B cell (primary cell): Measurements from ENCODE around the gene SCRN2. TPM values are rescaled to one million over a fixed set of nuclear protein-coding genes. Genes with fewer than 3 reads are reported as not detected.

Experiments
- ATAC-seq: fragments of 200-7000 bp; cut with Tn5 transposase; one replicate; pipeline ENCODE4 v1.10.0; 2021; ENCODE audit warnings: low read depth, mild to moderate bottlenecking, moderate number of reproducible peaks, moderate library complexity
- CTCF ChIA-PET: fragments of 350-600 bp; sonication (Branson Sonifier 250); formaldehyde crosslinking; loops from one replicate; lab custom pipeline; 2021; ENCODE audit warnings: antibody characterized with exemption, inconsistent platforms; lab: Charles Lee
- POLR2A ChIA-PET: fragments of 350-600 bp; sonication (Branson Sonifier 250); formaldehyde crosslinking; loops from one replicate; lab custom pipeline; 2021; ENCODE audit warnings: antibody characterized with exemption; lab: Charles Lee
- DNase-seq: peaks from one replicate; pipeline ENCODE4 v3.0.0; 2013
- H2AFZ ChIP-seq: 2 replicates; pipeline ENCODE4 v1.6.1; 2012; ENCODE audit warnings: mild to moderate bottlenecking, low read depth, low read length; ENCODE audit not compliant: insufficient read depth, poor library complexity, severe bottlenecking
- H3K27ac ChIP-seq, 2 donors: 1 replicate in 1 of 2; 2 replicates in 1 of 2; pipeline ENCODE4 v1.5.1; 2012 to 2013; ENCODE audit warnings: low read length in 2 of 2, mild to moderate bottlenecking in 2 of 2, moderate library complexity in 1 of 2
- H3K27me3 ChIP-seq, 4 experiments: fragments of 200-600 bp in 1 of 4; sonication (generic) in 1 of 4; replicated peaks in 1 of 4; 1 replicate in 2 of 4; 2 replicates in 2 of 4; pipeline versions ENCODE4 v1.6.1 to v1.7.0; 2013 to 2016; ENCODE audit warnings: low read length in 3 of 4, mild to moderate bottlenecking in 2 of 4, mixed read lengths in 1 of 4, moderate library complexity in 1 of 4; ENCODE audit not compliant: insufficient read depth in 4 of 4, control insufficient read depth in 3 of 4; ENCODE audit errors: control extremely low read depth in 1 of 4
- H3K36me3 ChIP-seq, 2 experiments: replicated peaks in 1 of 2; 1 replicate in 1 of 2; 2 replicates in 1 of 2; pipeline versions ENCODE4 v1.6.1 to v1.7.1; 2013; ENCODE audit warnings: low read length in 1 of 2; ENCODE audit not compliant: insufficient read depth in 2 of 2, control insufficient read depth in 1 of 2; ENCODE audit errors: control extremely low read depth in 1 of 2, extremely low read depth in 1 of 2
- H3K4me1 ChIP-seq, 2 donors: fragments of 200-600 bp in 1 of 2; sonication (generic) in 1 of 2; 1 replicate in 1 of 2; 2 replicates in 1 of 2; pipeline versions ENCODE4 v1.5.1 to v1.6.1; 2013 to 2017; ENCODE audit warnings: low read length in 2 of 2; ENCODE audit not compliant: control insufficient read depth in 2 of 2, insufficient read depth in 2 of 2
- H3K4me2 ChIP-seq: replicated peaks from 2 replicates; pipeline ENCODE3; 2012; ENCODE audit warnings: mild to moderate bottlenecking, low read depth, low read length; ENCODE audit not compliant: poor library complexity, severe bottlenecking
- H3K4me3 ChIP-seq, 5 experiments: fragments of 200-600 bp in 1 of 5; sonication (generic) in 1 of 5; 1 replicate in 3 of 5; 2 replicates in 2 of 5; pipeline versions ENCODE4 v1.5.1 to v1.7.0; 2011 to 2016; ENCODE audit warnings: low read length in 4 of 5, mild to moderate bottlenecking in 4 of 5, low read depth in 2 of 5, control low read depth in 1 of 5, moderate library complexity in 1 of 5; ENCODE audit not compliant: insufficient read depth in 1 of 5; ENCODE audit errors: control extremely low read depth in 1 of 5, extremely low read depth in 1 of 5
- H3K79me2 ChIP-seq: fragments of 200-600 bp; sonication (generic); one replicate; pipeline ENCODE4 v1.6.0; 2016; ENCODE audit warnings: low read length; ENCODE audit not compliant: control insufficient read depth, insufficient read depth
- H3K9ac ChIP-seq: fragments of 200-600 bp; sonication (generic); 2 replicates; pipeline ENCODE4 v1.6.1; 2017; ENCODE audit warnings: mild to moderate bottlenecking, low read length, moderate library complexity
- H3K9me3 ChIP-seq, 3 donors: one replicate each; pipeline versions ENCODE4 v1.6.1 to v1.7.1; 2013; ENCODE audit warnings: low read length in 2 of 3; ENCODE audit not compliant: control insufficient read depth in 2 of 3, insufficient read depth in 1 of 3; ENCODE audit errors: control extremely low read depth in 1 of 3
- H4K20me1 ChIP-seq: 2 replicates; pipeline ENCODE4 v1.6.0; 2012; ENCODE audit warnings: mild to moderate bottlenecking, low read length; ENCODE audit not compliant: insufficient read depth, control insufficient read depth, poor library complexity, severe bottlenecking
- H3K27ac Mint-ChIP-seq: one replicate; pipeline ENCODE4 v1.8.0; 2021; ENCODE audit warnings: mixed read lengths
- H3K27me3 Mint-ChIP-seq: one replicate; pipeline ENCODE4 v1.8.0; 2021; ENCODE audit warnings: mixed read lengths
- H3K4me1 Mint-ChIP-seq: one replicate; pipeline ENCODE4 v1.8.0; 2021; ENCODE audit warnings: mixed read lengths
- H3K4me3 Mint-ChIP-seq: one replicate; pipeline ENCODE4 v1.8.0; 2021; ENCODE audit warnings: mixed read lengths
- H3K9me3 Mint-ChIP-seq: one replicate; pipeline ENCODE4 v1.8.0; 2022; ENCODE audit warnings: mixed read lengths; ENCODE audit not compliant: insufficient read depth
- EZH2 ChIP-seq: IDR thresholded peaks from 2 replicates; pipeline ENCODE4 v1.6.1; 2012; ENCODE audit warnings: borderline replicate concordance, low read depth, mild to moderate bottlenecking, moderate library complexity, low read length; ENCODE audit not compliant: insufficient read depth, poor library complexity, severe bottlenecking
- WGBS: methylation state at CpG from one replicate; pipeline ENCODE4 v1.1.5; 2013; ENCODE audit warnings: missing lambda C conversion rate; ENCODE audit not compliant: insufficient coverage; 5-methylcytosine and 5-hydroxymethylcytosine counted together
- intact Hi-C: fragments of 100-400 bp; cut with micrococcal nuclease; formaldehyde crosslinking; loops from one replicate; pipeline ENCODE4 v1.10.0; 2022
- polyA plus RNA-seq: library from polyadenylated mRNA; depleted of rRNA; stranded (reverse); fragments of >200 nt; gene quantifications from 2 replicates; pipeline ENCODE4 v1.2.3, GENCODE V29; 2012
- total RNA-seq, 2 donors: library from RNA; stranded (reverse); fragments of 120-200 nt in 1 of 2; gene quantifications; 1 replicate in 1 of 2; 2 replicates in 1 of 2; pipeline versions ENCODE4 v1.2.3 to v1.2.4, GENCODE V29; 2013 to 2022
- TF ChIP-seq, protein P1 (sequence below): fragments of 200-600 bp; IDR thresholded peaks from one replicate; pipeline ENCODE4 v1.8.0; 2022; ENCODE audit warnings: antibody characterized with exemption, mild to moderate bottlenecking

The SCRN2 gene
- total and polyA plus RNA-seq, 2 donors (not counting 1 experiment from before 2014, with no cell fraction given) = 47.8 to 71.9 TPM

DNA sequence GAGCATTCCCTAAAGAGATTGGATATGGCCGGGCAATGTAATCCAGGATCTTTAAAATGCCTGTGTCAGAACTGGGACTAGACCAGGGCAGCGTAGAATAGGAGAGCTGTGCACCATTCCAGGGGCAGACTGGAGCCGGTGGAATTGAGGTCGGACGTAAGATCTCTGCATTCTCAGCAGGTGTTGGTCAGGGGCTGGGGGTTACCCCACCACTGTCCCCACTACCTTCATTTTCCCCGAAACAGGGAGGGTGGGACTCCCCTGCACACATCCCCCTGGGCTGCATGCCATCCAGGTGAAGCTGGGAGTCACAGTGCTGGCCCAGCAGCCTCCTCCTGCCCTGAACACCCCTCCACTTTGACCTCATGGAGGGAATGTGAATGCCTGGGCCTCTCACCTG is 37.3 kb downstream of the SCRN2 start:
- Histone ChIP-seq H3K36me3 (peaks cover 0 to 13% of the 10 kb centered on the region in 2 experiments), H3K27ac (no peak overlapping the region), H3K9me3 (no peaks in the 10 kb centered on the region), H3K27me3 (peaks cover 0 to 4% (median 0%) of the 10 kb centered on the region in 4 experiments), H2AFZ (no peak overlapping the region), H3K4me1 (no peaks in the 10 kb centered on the region), H3K4me3 (no peak overlapping the region), H3K79me2 (no peaks in the 10 kb centered on the region), H4K20me1 (no peaks in the 10 kb centered on the region), H3K4me2 (no peak overlapping the region), H3K9ac (no peak overlapping the region)
- intact Hi-C loops = loop anchor here (2.0 to 10.0 kb wide), 2 partner anchors 27 to 109 kb away; partner anchors contain the start of gene TBKBP1
- ATAC-seq = no peak
- TF ChIP-seq EZH2 = no peak
- TF ChIP-seq, protein P1, sequence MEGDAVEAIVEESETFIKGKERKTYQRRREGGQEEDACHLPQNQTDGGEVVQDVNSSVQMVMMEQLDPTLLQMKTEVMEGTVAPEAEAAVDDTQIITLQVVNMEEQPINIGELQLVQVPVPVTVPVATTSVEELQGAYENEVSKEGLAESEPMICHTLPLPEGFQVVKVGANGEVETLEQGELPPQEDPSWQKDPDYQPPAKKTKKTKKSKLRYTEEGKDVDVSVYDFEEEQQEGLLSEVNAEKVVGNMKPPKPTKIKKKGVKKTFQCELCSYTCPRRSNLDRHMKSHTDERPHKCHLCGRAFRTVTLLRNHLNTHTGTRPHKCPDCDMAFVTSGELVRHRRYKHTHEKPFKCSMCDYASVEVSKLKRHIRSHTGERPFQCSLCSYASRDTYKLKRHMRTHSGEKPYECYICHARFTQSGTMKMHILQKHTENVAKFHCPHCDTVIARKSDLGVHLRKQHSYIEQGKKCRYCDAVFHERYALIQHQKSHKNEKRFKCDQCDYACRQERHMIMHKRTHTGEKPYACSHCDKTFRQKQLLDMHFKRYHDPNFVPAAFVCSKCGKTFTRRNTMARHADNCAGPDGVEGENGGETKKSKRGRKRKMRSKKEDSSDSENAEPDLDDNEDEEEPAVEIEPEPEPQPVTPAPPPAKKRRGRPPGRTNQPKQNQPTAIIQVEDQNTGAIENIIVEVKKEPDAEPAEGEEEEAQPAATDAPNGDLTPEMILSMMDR = no peak
- Mint-ChIP-seq H3K27ac (no peak overlapping the region), H3K27me3 (no peaks in the 10 kb centered on the region), H3K4me1 (peaks cover 1% of the 10 kb centered on the region), H3K4me3 (no peak overlapping the region), H3K9me3 (no peaks in the 10 kb centered on the region)
- CTCF ChIA-PET = interaction anchor here (0.5 to 2.8 kb wide), 6 partner anchors 23 to 166 kb away, joined by 3 to 14 read pairs (median 4); no protein-coding TSS in a partner anchor
- DNase-seq = no peak
- WGBS = 87% methylated on average over 6 of the region's 6 CpGs
- POLR2A ChIA-PET = no interaction called here

DNA sequence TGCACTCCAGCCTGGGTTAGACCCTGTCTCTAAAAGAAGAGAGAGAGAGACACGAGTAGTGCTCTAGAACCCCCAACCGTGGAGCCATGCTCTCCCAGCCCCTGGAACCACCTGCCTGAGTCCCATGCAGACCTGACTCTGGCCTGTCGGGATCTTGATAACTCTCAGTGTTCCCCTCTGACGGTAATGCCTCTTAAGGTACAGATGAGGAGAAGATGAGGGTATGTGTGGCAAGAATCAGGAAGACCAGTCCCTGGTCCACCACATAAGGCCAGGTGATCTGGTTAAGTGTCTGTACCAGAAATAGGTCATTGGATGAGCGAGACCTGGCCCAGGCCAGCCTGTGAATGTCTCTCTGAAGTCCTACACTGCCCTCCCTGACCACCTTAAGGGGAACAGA is 37.9 kb downstream of the SCRN2 start:
- H3K27ac ChIP-seq = no peak overlapping the region
- WGBS = 50% methylated on average over 1 of the region's 5 CpGs
- H3K36me3 ChIP-seq = peaks cover 0 to 8% of the 10 kb centered on the region in 2 experiments
- H3K27ac Mint-ChIP-seq = no peak overlapping the region
- no peaks in the 10 kb centered on the region for H3K4me1 ChIP-seq
- H3K27me3 Mint-ChIP-seq = no peaks in the 10 kb centered on the region
- no peak overlapping the region for H3K4me2 ChIP-seq
- no peak overlapping the region for H2AFZ ChIP-seq
- intact Hi-C loops = loop anchor here (2.0 to 10.0 kb wide), 2 partner anchors 26 to 108 kb away; partner anchors contain the start of gene TBKBP1
- TF ChIP-seq, protein P1 = no peak
- no peak for TF ChIP-seq EZH2
- POLR2A ChIA-PET = no interaction called here
- H3K9ac ChIP-seq = no peak overlapping the region
- CTCF ChIA-PET = interaction anchor here (1.1 to 2.8 kb wide), 4 partner anchors 19 to 139 kb away, joined by 3 to 14 read pairs (median 6); no protein-coding TSS in a partner anchor
- no peaks in the 10 kb centered on the region for H3K9me3 Mint-ChIP-seq
- H3K4me3 ChIP-seq = no peak overlapping the region
- H3K4me1 Mint-ChIP-seq = peaks cover 1% of the 10 kb centered on the region
- DNase-seq (no peak), ATAC-seq (no peak)
- H4K20me1 ChIP-seq = no peaks in the 10 kb centered on the region
- peaks cover 0 to 4% (median 0%) of the 10 kb centered on the region in 4 experiments for H3K27me3 ChIP-seq
- H3K79me2 ChIP-seq = no peaks in the 10 kb centered on the region
- H3K9me3 ChIP-seq = no peaks in the 10 kb centered on the region
- no peak overlapping the region for H3K4me3 Mint-ChIP-seq
